NCI-H2107 treated with DMSO at 0.1 percent for 48 hours (cell line): Measurements from ENCODE around the gene PPP1R14D.
A peak's percentile ranks its signal among the peaks of the same experiment; 100 is the strongest.

ENCODE experiments used
- DNase-seq: peaks from one replicate; lab custom pipeline; 2025; ENCODE audit not compliant: unreplicated experiment; lab: John Stamatoyannopoulos, UW

PPP1R14D gene

DNA sequence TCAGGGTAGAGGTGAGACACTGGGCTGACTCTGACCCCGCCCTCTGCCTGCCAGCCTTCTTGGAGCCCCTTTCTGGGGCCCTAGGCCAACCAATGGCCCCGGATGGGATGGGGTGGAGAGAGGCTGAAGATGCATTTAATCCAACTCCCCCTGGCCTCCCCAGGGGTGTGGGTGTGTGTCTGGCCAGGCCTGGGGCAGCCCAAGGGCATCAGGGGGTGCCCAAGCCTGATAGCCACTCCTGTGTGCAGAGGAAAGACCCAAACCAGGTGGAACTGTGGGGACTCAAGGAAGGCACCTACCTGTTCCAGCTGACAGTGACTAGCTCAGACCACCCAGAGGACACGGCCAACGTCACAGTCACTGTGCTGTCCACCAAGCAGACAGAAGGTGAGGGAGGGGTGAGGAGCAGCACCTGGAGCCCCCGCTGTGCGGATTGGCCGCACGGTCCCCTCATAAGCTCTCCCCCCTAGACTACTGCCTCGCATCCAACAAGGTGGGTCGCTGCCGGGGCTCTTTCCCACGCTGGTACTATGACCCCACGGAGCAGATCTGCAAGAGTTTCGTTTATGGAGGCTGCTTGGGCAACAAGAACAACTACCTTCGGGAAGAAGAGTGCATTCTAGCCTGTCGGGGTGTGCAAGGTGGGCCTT, 24.9 kb upstream of the PPP1R14D start:
- DNase-seq: no peak

GRCh38 chr15:40852529-40852928, 24.0 kb upstream of the PPP1R14D start:
- DNase-seq: no peak

DNA sequence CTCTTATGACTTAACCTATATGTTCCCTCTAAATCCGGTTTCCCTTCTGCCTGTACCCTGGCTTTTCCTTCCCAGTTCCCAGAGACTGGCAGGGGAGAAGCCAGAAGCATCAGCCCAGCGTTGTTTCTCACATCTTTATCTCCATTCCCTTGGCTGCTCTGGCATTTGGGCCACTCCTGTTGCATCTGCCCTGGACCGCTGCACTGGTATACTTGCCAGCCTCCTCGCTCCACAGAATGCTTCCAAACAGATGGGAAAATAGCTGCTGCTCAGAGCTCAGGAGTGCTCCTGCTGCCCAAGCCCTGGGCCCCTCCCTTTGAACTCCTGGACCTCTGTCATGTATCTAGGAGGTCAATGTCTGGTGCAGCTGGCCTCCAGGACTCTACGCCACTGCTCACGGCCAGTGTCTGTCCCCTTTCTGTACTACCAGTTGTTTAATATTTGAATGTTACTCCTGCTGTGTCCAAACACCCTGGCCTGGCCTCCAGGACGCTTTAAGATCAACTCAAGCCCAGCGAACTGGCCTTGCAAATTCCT, 22.1 kb upstream of the PPP1R14D start:
- no peak for DNase-seq

GRCh38 chr15:40847223-40847961, 18.9 kb upstream of the PPP1R14D start:
- DNase-seq: no peak

- no peak for DNase-seq
Observed at GRCh38 chr15:40846841-40847222, 18.3 kb upstream of the PPP1R14D start.

- DNase-seq: peak; percentile 23
Observed at GRCh38 chr15:40845511-40846284, 17.2 kb upstream of the PPP1R14D start.

GRCh38 chr15:40845036-40845435, 16.5 kb upstream of the PPP1R14D start:
- DNase-seq: no peak

DNA sequence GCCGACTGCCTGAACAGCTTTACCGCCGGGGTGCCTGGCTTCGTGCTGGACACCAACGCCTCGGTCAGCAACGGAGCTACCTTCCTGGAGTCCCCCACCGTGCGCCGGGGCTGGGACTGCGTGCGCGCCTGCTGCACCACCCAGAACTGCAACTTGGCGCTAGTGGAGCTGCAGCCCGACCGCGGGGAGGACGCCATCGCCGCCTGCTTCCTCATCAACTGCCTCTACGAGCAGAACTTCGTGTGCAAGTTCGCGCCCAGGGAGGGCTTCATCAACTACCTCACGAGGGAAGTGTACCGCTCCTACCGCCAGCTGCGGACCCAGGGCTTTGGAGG, 16.2 kb upstream of the PPP1R14D start:
- DNase-seq: no peak

DNA sequence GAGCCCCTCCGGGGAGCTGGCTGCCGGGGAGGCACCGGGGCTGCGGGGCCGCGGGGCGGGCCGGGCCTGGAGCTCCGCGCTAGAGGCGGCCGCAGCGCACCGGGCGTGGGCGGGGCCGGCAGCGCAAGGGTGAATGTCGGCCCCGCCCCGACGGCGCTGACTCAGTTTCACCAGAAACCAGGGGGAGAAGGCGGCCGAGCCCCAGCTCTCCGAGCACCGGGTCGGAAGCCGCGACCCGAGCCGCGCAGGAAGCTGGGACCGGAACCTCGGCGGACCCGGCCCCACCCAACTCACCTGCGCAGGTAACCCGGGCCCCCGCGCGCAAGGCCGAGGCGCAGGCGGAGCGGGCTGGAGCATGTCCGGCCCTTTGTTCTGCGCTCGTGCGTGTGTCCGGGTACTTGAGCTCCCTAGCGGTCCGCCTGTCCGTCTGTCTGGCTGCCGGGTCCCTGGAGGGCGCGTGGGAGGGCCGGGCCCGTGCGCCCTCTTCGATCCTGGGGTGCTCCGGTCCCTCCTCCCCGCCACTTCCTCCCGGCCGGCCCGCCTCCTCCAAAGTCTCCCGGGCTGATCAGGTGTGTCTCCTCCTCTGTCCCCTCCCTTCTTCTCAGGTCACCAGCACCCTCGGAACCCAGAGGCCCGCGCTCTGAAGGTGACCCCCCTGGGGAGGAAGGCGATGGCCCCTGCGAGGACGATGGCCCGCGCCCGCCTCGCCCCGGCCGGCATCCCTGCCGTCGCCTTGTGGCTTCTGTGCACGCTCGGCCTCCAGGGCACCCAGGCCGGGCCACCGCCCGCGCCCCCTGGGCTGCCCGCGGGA, 15.6 kb upstream of the PPP1R14D start, which contains the start of gene SPINT1:
SPINT1 (plus strand) TSS at position 164 of the 811 bp plus-strand sequence; CDS start at position 671, 507 bp downstream.
- no peak for DNase-seq

- DNase-seq: no peak
Observed at GRCh38 chr15:40843261-40843884, 14.9 kb upstream of the PPP1R14D start.

DNA sequence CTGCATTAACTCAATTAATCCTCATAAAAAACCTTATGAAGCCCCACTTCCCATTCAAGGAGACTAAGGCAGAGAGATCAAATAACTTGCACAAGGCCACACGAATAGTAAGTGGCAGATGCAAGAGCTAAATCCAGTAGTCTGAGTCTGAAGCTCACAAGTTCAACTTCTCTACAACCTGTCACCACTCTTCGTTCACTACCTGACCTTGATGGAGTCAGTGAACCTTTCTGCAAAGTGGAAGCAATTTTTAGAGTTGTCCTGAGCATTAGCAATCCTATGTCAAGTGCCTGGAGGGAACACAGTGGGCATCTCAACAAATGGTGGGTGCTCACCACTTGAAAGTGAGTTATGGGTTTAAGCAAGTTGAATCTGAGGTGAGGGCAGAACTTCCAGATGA, 13.2 kb upstream of the PPP1R14D start:
- DNase-seq: no peak

DNA sequence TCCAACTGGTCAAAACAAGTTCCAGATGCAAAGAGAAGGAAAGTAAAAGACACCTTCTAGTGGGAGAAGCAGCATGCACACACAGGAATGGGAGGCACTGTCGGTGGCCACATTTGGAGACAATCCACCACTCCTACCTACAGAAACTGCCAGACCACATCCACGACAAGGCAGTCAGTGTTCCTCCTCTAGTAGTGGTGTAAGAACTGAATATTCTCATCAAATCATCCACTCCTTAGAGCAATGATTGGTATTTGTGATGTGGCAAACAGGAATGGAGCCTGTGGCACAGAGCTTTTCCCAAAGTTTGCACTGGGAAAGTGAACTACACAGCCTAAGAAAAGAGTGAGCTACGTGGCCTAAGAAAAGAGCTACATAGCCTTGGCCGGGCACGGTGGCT, 10.2 kb upstream of the PPP1R14D start:
- DNase-seq: no peak

- no peak for DNase-seq
Observed at GRCh38 chr15:40836020-40836419, 7.5 kb upstream of the PPP1R14D start.

DNA sequence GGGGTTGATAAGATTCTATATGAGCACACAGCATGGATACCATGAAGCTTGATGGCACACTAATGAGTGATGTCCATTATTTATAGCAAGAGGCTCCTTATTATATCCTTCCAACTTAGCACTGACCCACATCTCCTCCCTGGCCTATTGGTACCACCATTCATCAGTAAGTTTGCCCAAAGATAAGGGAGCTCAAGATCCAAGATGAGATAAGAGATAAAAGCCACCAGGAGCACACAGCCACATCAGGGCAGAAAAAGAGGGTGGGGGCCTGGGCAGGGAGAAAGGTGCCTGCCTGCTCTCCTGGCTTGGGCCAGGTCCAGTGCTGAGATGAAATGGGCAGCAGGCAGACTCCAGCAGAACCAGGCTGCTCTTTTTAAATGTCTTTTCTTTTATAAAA, 4.4 kb upstream of the PPP1R14D start:
- DNase-seq: no peak

GRCh38 chr15:40831861-40832260, 3.4 kb upstream of the PPP1R14D start:
- DNase-seq: no peak

GRCh38 chr15:40830884-40831283, 2.4 kb upstream of the PPP1R14D start:
- DNase-seq: peak; percentile 82

- DNase-seq: no peak
Observed at GRCh38 chr15:40829115-40829514, 607 bp upstream of the PPP1R14D start.

- no peak for DNase-seq
Observed at GRCh38 chr15:40826423-40827075, 2.0 kb downstream of the PPP1R14D start.

GRCh38 chr15:40825661-40826422, 2.7 kb downstream of the PPP1R14D start:
- no peak for DNase-seq
